SK-N-SH (cell line): ENCODE measurements around the gene TAPBP. TPM values are rescaled to one million over a fixed set of nuclear protein-coding genes. Genes with fewer than 3 reads are reported as not detected.
"Not testable (repeated sequence)": the region's sequence is repeated elsewhere in the genome, so short reads cannot be mapped to it uniquely, and the experiment has no call there.

Experiments
- CTCF ChIA-PET: fragments of 300-600, 350-600 bp; formaldehyde crosslinking; extraction: SDS; loops from one replicate; lab custom pipeline; 2021; lab: Yijun Ruan, JAX
- POLR2A ChIA-PET: fragments of 350-600 bp; sonication (Branson Sonifier 250); formaldehyde crosslinking; extraction: SDS; loops from one replicate; lab custom pipeline; 2020; ENCODE audit warnings: antibody characterized with exemption, inconsistent platforms; lab: Yijun Ruan, JAX
- DNase-seq: peaks from one replicate; pipeline ENCODE4 v3.0.0; 2012
- H2AFZ ChIP-seq: fragments of 200-600 bp; sonication (generic); 2 replicates; pipeline ENCODE4 v1.8.1; 2016; ENCODE audit warnings: antibody characterized with exemption, mild to moderate bottlenecking, low read depth
- H3F3A ChIP-seq: fragments of 200-600 bp; sonication (generic); replicated peaks from 2 replicates; pipeline ENCODE3; 2016; ENCODE audit warnings: antibody characterized with exemption, mild to moderate bottlenecking; ENCODE audit not compliant: insufficient read depth
- H3K27ac ChIP-seq, 2 experiments: fragments of 200-500 bp in 1 of 2; fragments of 200-600 bp in 1 of 2; sonication (Bioruptor generic) in 1 of 2; sonication (generic), shearing (Covaris generic) in 1 of 2; 2 replicates each; pipeline versions ENCODE4 v1.5.1 to v1.6.1; 2014 to 2016; ENCODE audit warnings: low read depth in 2 of 2, inconsistent platforms in 1 of 2, low read length in 1 of 2, mild to moderate bottlenecking in 1 of 2, mixed read lengths in 1 of 2
- H3K27me3 ChIP-seq: fragments of 200-600 bp; sonication (generic), shearing (Covaris generic); 2 replicates; pipeline ENCODE4 v1.6.1; 2016; ENCODE audit warnings: mixed run types; ENCODE audit not compliant: insufficient read depth
- H3K36me3 ChIP-seq, 2 experiments: fragments of 200-500 bp in 1 of 2; fragments of 200-600 bp in 1 of 2; sonication (Bioruptor generic) in 1 of 2; sonication (generic) in 1 of 2; replicated peaks in 1 of 2; 2 replicates each; pipeline versions ENCODE3 to v1.5.1; 2014 to 2016; ENCODE audit warnings: low read length in 1 of 2, mild to moderate bottlenecking in 1 of 2; ENCODE audit not compliant: insufficient read depth in 2 of 2, control insufficient read depth in 1 of 2
- H3K4me1 ChIP-seq, 2 experiments: fragments of 200-500 bp in 1 of 2; fragments of 200-600 bp in 1 of 2; sonication (Bioruptor generic) in 1 of 2; sonication (generic), shearing (Covaris generic) in 1 of 2; 2 replicates each; pipeline versions ENCODE4 v1.5.1 to v1.6.1; 2014 to 2016; ENCODE audit warnings: low read depth in 1 of 2, low read length in 1 of 2, mixed run types in 1 of 2; ENCODE audit not compliant: insufficient read depth in 2 of 2, control insufficient read depth in 1 of 2
- H3K4me2 ChIP-seq: fragments of 200-600 bp; sonication (generic), shearing (Covaris generic); 2 replicates; pipeline ENCODE4 v1.6.1; 2017; ENCODE audit warnings: mixed run types
- H3K4me3 ChIP-seq, 2 experiments: fragments of 200-500 bp in 1 of 2; fragments of 200-600 bp in 1 of 2; sonication (Bioruptor generic) in 1 of 2; sonication (generic), shearing (Covaris generic) in 1 of 2; 2 replicates each; pipeline versions ENCODE4 v1.5.1 to v1.8.1; 2014 to 2016; ENCODE audit warnings: low read depth in 2 of 2, inconsistent platforms in 1 of 2, low read length in 1 of 2, mild to moderate bottlenecking in 1 of 2, mixed read lengths in 1 of 2, moderate library complexity in 1 of 2
- H3K79me2 ChIP-seq: fragments of 200-600 bp; sonication (generic); 2 replicates; pipeline ENCODE4 v1.8.1; 2017; ENCODE audit warnings: mild to moderate bottlenecking; ENCODE audit not compliant: insufficient read depth
- H3K9ac ChIP-seq: fragments of 200-600 bp; sonication (generic); 2 replicates; pipeline ENCODE4 v1.6.1; 2017; ENCODE audit warnings: mixed run types
- H3K9me2 ChIP-seq: fragments of 200-600 bp; sonication (generic); 2 replicates; pipeline ENCODE4 v1.6.1; 2017; ENCODE audit warnings: mixed run types
- H3K9me3 ChIP-seq: fragments of 200-600 bp; sonication (generic); 2 replicates; pipeline ENCODE4 v1.6.1; 2017; ENCODE audit warnings: mixed run types, mild to moderate bottlenecking, moderate library complexity
- H4K20me1 ChIP-seq: fragments of 200-600 bp; sonication (generic); 2 replicates; pipeline ENCODE4 v1.6.1; 2017; ENCODE audit warnings: mild to moderate bottlenecking, mixed run types; ENCODE audit not compliant: insufficient read depth
- EZH2phosphoT487 ChIP-seq: fragments of 200-600 bp; sonication (generic); IDR thresholded peaks from 2 replicates; pipeline ENCODE4 v1.6.1; 2017; ENCODE audit warnings: low read depth, mixed run types, mild to moderate bottlenecking, antibody characterized with exemption, moderate library complexity, borderline replicate concordance
- FOSL2 ChIP-seq: IDR thresholded peaks from 2 replicates; pipeline ENCODE4 v1.4.0; 2012; ENCODE audit warnings: low read depth, mild to moderate bottlenecking, moderate library complexity, borderline replicate concordance
- GABPA ChIP-seq: IDR thresholded peaks from 2 replicates; pipeline ENCODE4 v1.4.0; 2012; ENCODE audit warnings: low read depth, mild to moderate bottlenecking
- JUND ChIP-seq: IDR thresholded peaks from 2 replicates; pipeline ENCODE4 v1.4.0; 2012
- MXI1 ChIP-seq: IDR thresholded peaks from 2 replicates; pipeline ENCODE4 v1.6.1; 2012; ENCODE audit warnings: mild to moderate bottlenecking, low read depth, low read length, improper control_type of control experiment
- NFIC ChIP-seq: IDR thresholded peaks from 2 replicates; pipeline ENCODE4 v1.4.0; 2012; ENCODE audit warnings: borderline replicate concordance
- PBX3 ChIP-seq: IDR thresholded peaks from 2 replicates; pipeline ENCODE4; 2012
- POLR2AphosphoS5 ChIP-seq: IDR thresholded peaks from 2 replicates; pipeline ENCODE4 v1.6.1; 2012; ENCODE audit warnings: low read depth, low read length
- RCOR1 ChIP-seq: fragments of 150-350 bp; IDR thresholded peaks from 2 replicates; pipeline ENCODE4 v1.6.1; 2017; ENCODE audit warnings: antibody characterized with exemption, low read length
- SIN3A ChIP-seq: IDR thresholded peaks from 2 replicates; pipeline ENCODE4 v1.6.1; 2012; ENCODE audit warnings: low read depth, mild to moderate bottlenecking, low read length, moderate library complexity, borderline replicate concordance
- SMC3 ChIP-seq: IDR thresholded peaks from 2 replicates; pipeline ENCODE4 v1.6.1; 2012; ENCODE audit warnings: low read depth, low read length, improper control_type of control experiment
- TAF1 ChIP-seq: IDR thresholded peaks from 2 replicates; pipeline ENCODE4 v1.6.1; 2012; ENCODE audit warnings: low read depth, mild to moderate bottlenecking, low read length, moderate library complexity, borderline replicate concordance
- TEAD4 ChIP-seq: IDR thresholded peaks from 2 replicates; pipeline ENCODE4 v1.4.0; 2012; ENCODE audit warnings: mild to moderate bottlenecking, borderline replicate concordance; ENCODE audit not compliant: insufficient read depth
- WGBS: methylation state at CpG from one replicate; pipeline ENCODE4 v1.1.6; 2017; ENCODE audit warnings: low lambda C conversion rate; 5-methylcytosine and 5-hydroxymethylcytosine counted together
- polyA plus RNA-seq, 3 experiments: library from polyadenylated mRNA; depleted of rRNA; stranded (reverse); fragments of >200 nt; gene quantifications; 2 replicates each; pipeline ENCODE4 v1.2.3, GENCODE V29; 2012
- TF ChIP-seq, protein P1 (sequence below): fragments of 200-600 bp; sonication (generic); IDR thresholded peaks from 2 replicates; pipeline ENCODE4 v1.6.1; 2017; ENCODE audit warnings: antibody characterized with exemption, mild to moderate bottlenecking, moderate library complexity
- TF ChIP-seq, protein P2 (sequence below): IDR thresholded peaks from 2 replicates; pipeline ENCODE4 v1.4.0; 2012; ENCODE audit warnings: low read depth, borderline replicate concordance

Gene TAPBP
- polyA plus RNA-seq, 1 of the 3 experiments (the other 2 are of a cell fraction), result 44.5 TPM

DNA sequence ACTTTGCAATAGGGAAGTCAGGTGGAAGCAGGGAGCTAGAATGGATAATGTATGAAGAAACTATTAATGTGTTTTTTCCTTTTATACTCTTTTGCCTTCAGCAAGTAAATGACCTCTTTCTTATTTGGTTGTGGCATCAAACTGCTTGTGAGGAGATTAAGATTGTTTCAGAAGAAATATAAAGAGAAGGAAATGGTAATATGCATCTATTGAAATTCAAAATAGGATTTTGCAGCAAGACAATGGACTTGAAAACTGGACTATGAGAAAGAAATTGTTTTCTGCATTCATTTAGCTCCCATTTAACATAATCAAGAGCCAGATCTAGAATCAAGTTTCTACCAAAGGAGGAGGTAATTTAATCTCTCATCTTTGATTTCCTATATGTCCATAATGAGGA lies 45.5 kb upstream of the TAPBP start:
- ChIA-PET POLR2A (no interaction called here), CTCF (interaction anchor here (1.3 to 3.6 kb wide), 2 partner anchors 14 to 31 kb away, joined by 3 to 20 read pairs; no protein-coding TSS in a partner anchor)
- Histone ChIP-seq H3K4me3 (no peak overlapping the region), H3K9me3 (no peaks in the 10 kb centered on the region), H3K36me3 (no peaks in the 10 kb centered on the region), H3K9ac (no peak overlapping the region), H3K4me2 (no peak overlapping the region), H3K4me1 (peaks cover 0 to 6% of the 10 kb centered on the region in 2 experiments; a peak in 2 of 4 replicates), H3K27ac (no peak overlapping the region), H3K79me2 (no peaks in the 10 kb centered on the region), H3F3A (no peaks in the 10 kb centered on the region), H4K20me1 (no peaks in the 10 kb centered on the region), H3K9me2 (no peaks in the 10 kb centered on the region), H2AFZ (no peak overlapping the region), H3K27me3 (no peaks in the 10 kb centered on the region; the same call in 1 of the 2 replicates)
- TF ChIP-seq RCOR1, result no peak
- TF ChIP-seq SIN3A, result no peak
- no peak for TF ChIP-seq MXI1
- TF ChIP-seq TAF1, result no peak
- TF ChIP-seq POLR2AphosphoS5, result no peak
- no peak for TF ChIP-seq PBX3
- TF ChIP-seq NFIC, result no peak
- no peak for TF ChIP-seq SMC3
- no peak for TF ChIP-seq JUND
- TF ChIP-seq EZH2phosphoT487, result no peak
- no peak for TF ChIP-seq GABPA
- TF ChIP-seq FOSL2, result no peak
- TF ChIP-seq TEAD4, result no peak
- TF ChIP-seq, protein P1, sequence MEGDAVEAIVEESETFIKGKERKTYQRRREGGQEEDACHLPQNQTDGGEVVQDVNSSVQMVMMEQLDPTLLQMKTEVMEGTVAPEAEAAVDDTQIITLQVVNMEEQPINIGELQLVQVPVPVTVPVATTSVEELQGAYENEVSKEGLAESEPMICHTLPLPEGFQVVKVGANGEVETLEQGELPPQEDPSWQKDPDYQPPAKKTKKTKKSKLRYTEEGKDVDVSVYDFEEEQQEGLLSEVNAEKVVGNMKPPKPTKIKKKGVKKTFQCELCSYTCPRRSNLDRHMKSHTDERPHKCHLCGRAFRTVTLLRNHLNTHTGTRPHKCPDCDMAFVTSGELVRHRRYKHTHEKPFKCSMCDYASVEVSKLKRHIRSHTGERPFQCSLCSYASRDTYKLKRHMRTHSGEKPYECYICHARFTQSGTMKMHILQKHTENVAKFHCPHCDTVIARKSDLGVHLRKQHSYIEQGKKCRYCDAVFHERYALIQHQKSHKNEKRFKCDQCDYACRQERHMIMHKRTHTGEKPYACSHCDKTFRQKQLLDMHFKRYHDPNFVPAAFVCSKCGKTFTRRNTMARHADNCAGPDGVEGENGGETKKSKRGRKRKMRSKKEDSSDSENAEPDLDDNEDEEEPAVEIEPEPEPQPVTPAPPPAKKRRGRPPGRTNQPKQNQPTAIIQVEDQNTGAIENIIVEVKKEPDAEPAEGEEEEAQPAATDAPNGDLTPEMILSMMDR, result no peak
- TF ChIP-seq, protein P2, sequence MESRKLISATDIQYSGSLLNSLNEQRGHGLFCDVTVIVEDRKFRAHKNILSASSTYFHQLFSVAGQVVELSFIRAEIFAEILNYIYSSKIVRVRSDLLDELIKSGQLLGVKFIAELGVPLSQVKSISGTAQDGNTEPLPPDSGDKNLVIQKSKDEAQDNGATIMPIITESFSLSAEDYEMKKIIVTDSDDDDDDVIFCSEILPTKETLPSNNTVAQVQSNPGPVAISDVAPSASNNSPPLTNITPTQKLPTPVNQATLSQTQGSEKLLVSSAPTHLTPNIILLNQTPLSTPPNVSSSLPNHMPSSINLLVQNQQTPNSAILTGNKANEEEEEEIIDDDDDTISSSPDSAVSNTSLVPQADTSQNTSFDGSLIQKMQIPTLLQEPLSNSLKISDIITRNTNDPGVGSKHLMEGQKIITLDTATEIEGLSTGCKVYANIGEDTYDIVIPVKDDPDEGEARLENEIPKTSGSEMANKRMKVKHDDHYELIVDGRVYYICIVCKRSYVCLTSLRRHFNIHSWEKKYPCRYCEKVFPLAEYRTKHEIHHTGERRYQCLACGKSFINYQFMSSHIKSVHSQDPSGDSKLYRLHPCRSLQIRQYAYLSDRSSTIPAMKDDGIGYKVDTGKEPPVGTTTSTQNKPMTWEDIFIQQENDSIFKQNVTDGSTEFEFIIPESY, result no peak
- no peak for DNase-seq

DNA sequence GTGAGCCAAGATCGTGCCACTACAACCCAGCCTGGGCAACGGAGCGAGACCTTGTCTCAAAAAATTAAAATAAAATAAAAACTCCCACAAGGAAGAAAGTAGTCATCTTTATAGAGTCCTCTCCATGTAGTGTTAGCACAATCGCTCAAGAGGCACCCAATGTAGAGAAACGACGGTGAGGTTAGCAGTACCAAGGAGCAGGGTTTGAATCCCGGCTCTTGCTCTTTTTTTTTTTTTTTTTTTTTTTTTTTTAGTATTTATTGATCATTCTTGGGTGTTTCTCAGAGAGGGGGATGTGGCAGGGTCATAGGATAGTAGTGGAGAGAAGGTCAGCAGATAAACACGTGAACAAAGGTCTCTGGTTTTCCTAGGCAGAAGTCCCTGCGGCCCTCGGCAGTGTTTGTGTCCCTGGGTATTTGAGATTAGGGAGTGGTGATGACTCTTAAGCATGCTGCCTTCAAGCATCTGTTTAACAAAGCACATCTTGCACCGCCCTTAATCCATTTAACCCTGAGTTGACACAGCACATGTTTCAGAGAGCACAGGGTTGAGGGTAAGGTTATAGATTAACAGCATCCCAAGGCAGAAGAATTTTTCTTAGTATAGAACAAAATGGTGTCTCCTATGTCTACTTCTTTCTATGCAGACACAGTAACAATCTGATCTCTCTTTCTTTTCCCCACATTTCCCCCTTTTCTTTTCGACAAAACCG lies 43.4 kb upstream of the TAPBP start:
- DNase-seq, H3K4me1 ChIP-seq, H3K4me3 ChIP-seq, H3K9me2 ChIP-seq, POLR2A ChIA-PET, H3K36me3 ChIP-seq, H3F3A ChIP-seq, H3K9me3 ChIP-seq, H3K27ac ChIP-seq, H4K20me1 ChIP-seq, H3K9ac ChIP-seq, H2AFZ ChIP-seq, H3K27me3 ChIP-seq, CTCF ChIA-PET, H3K79me2 ChIP-seq, H3K4me2 ChIP-seq: not testable (repeated sequence)
- WGBS, result 78% methylated on average over 13 of the region's 13 CpGs
